ENCODE results near the gene ZKSCAN4. TPM values are rescaled to one million over a fixed set of nuclear protein-coding genes. Genes with fewer than 3 reads are reported as not detected.

Gene ZKSCAN4
- polyA plus RNA-seq, 2 of the 4 experiments (the other 2 are of a cell fraction), result 1.8 to 2.3 TPM

- TF ChIP-seq HEYL (CRISPR knock-in tag; IDR thresholded peaks at IDR 0.05) (no peak), RARB (CRISPR knock-in tag; IDR thresholded peaks at IDR 0.05) (no peak), TFCP2L1 (CRISPR knock-in tag; IDR thresholded peaks at IDR 0.05) (no peak), BHLHE40 (IDR thresholded peaks at IDR 0.05; ENCODE audit: low read depth, low read length) (no peak), CHD2 (IDR thresholded peaks at IDR 0.05; ENCODE audit: low read length, partially characterized antibody) (no peak), CEBPB (IDR thresholded peaks at IDR 0.05) (no peak), POLR2AphosphoS2 (conservative IDR thresholded peaks at IDR 0.05; ENCODE audit: low read length) (no peak), PBX3 (IDR thresholded peaks at IDR 0.05) (no peak), JUN (IDR thresholded peaks at IDR 0.05) (no peak), FOXS1 (CRISPR knock-in tag; IDR thresholded peaks at IDR 0.05) (no peak), RNF2 (IDR thresholded peaks at IDR 0.05; ENCODE audit: borderline replicate concordance, low read depth) (no peak), MAX (IDR thresholded peaks at IDR 0.05) (no peak), KDM5A (IDR thresholded peaks at IDR 0.05) (no peak), HOXA7 (CRISPR knock-in tag; IDR thresholded peaks at IDR 0.05) (no peak), CBX2 (IDR thresholded peaks at IDR 0.05; ENCODE audit: borderline replicate concordance, low read depth) (no peak), HMGXB4 (CRISPR knock-in tag; IDR thresholded peaks at IDR 0.05; ENCODE audit: borderline replicate concordance) (no peak), POLR2A (IDR thresholded peaks at IDR 0.05; ENCODE audit: low read length) (no peak), NPAS2 (CRISPR knock-in tag; IDR thresholded peaks at IDR 0.05; ENCODE audit: borderline replicate concordance) (no peak)
- Histone ChIP-seq H3K4me2 (no peak overlapping the region), H3K4me3 (no peak overlapping the region), H3K9me3 (no peaks in the 10 kb centered on the region), H3K4me1 (peaks cover 5% of the 10 kb centered on the region; the same call in 1 of the 3 replicates), H3K27ac (no peak overlapping the region)
- FAIRE-seq (no peak), DNase-seq (ENCODE audit: low read depth in 1 of 2, low spot score in 1 of 2) (no peak), ATAC-seq (no peak)
- POLR2A ChIA-PET, result no interaction called here
- CTCF ChIA-PET, result interaction anchor here (1.0 kb wide), 1 partner anchor 30 kb away, joined by 4 read pairs; no protein-coding TSS in a partner anchor
- 75% methylated on average over 1 of the region's 1 CpG for WGBS (ENCODE audit: missing lambda C conversion rate)
Measured at GRCh38 chr6:28248916-28249315, 3.2 kb downstream of the ZKSCAN4 start.

- FAIRE-seq, result no peak
Measured at GRCh38 chr6:28245206-28245941, 6.7 kb downstream of the ZKSCAN4 start.

More at GRCh38 chr6:28245206-28245941, 6.7 kb downstream of the ZKSCAN4 start:
- H3K4me2 ChIP-seq, result no peak overlapping the region
- ATAC-seq (no peak), DNase-seq (ENCODE audit: low read depth in 1 of 2, low spot score in 1 of 2) (no peak)
- no peak for TF ChIP-seq MAZ (IDR thresholded peaks at IDR 0.05; ENCODE audit: borderline replicate concordance, low read depth, low read length)
- no peak for TF ChIP-seq SMC3 (IDR thresholded peaks at IDR 0.05)
- no peak for TF ChIP-seq RARB (CRISPR knock-in tag; IDR thresholded peaks at IDR 0.05)
- no peak for TF ChIP-seq MAFK (IDR thresholded peaks at IDR 0.05; ENCODE audit: partially characterized antibody)
- no peak for TF ChIP-seq HEYL (CRISPR knock-in tag; IDR thresholded peaks at IDR 0.05)
- TF ChIP-seq FOSL2 (IDR thresholded peaks at IDR 0.05), result no peak
- no peak for TF ChIP-seq FOSL2 (CRISPR knock-in tag; IDR thresholded peaks at IDR 0.05)
- no peak for TF ChIP-seq RCOR1 (IDR thresholded peaks at IDR 0.05; ENCODE audit: low read depth, low read length)
- TF ChIP-seq CHD4 (IDR thresholded peaks at IDR 0.05; ENCODE audit: borderline replicate concordance), result no peak
- TF ChIP-seq ATOH8 (CRISPR knock-in tag; IDR thresholded peaks at IDR 0.05; ENCODE audit: low read depth), result no peak
- no peak for TF ChIP-seq CEBPB (IDR thresholded peaks at IDR 0.05)
- no peak for TF ChIP-seq REST (IDR thresholded peaks at IDR 0.05)
- TF ChIP-seq EHMT2 (IDR thresholded peaks at IDR 0.05; ENCODE audit: low read depth), result no peak
- no peak for TF ChIP-seq HOXA7 (CRISPR knock-in tag; IDR thresholded peaks at IDR 0.05)
- H3K27ac ChIP-seq, result no peak overlapping the region
- WGBS (ENCODE audit: missing lambda C conversion rate), result 87% methylated on average over 6 of the region's 6 CpGs
- CTCF ChIA-PET, result no interaction called here
- H3K9me3 ChIP-seq, result no peaks in the 10 kb centered on the region
- no peak overlapping the region for H3K4me3 ChIP-seq
- POLR2A ChIA-PET, result no interaction called here
- no peaks in the 10 kb centered on the region for H3K4me1 ChIP-seq
